H1 (cell line): ENCODE data around the gene MYG1. TPM values are rescaled to one million over a fixed set of nuclear protein-coding genes. Genes with fewer than 3 reads are reported as not detected.

Experiments
- ATF3 ChIP-seq: IDR thresholded peaks from 2 replicates; pipeline ENCODE4 v1.6.1; 2011; ENCODE audit warnings: low read depth, mild to moderate bottlenecking, low read length; ENCODE audit not compliant: insufficient read depth
- HDAC6 ChIP-seq: IDR thresholded peaks from one replicate; pipeline ENCODE4 v1.7.1; 2012; ENCODE audit warnings: low read depth, mild to moderate bottlenecking, inconsistent platforms, low read length, moderate library complexity
- POLR2A ChIP-seq, 2 experiments: IDR thresholded peaks; 1 replicate in 1 of 2; 2 replicates in 1 of 2; pipeline ENCODE4 v1.6.1; 2011; ENCODE audit warnings: low read depth in 2 of 2, low read length in 2 of 2, mild to moderate bottlenecking in 2 of 2; ENCODE audit errors: control extremely low read depth in 1 of 2
- polyA plus RNA-seq, 7 experiments: library from polyadenylated mRNA; depleted of rRNA in 3 of 7; stranded (reverse) in 5 of 7; unstranded in 2 of 7; fragments of >200 nt in 5 of 7; fragments of 200-250 nt in 2 of 7; gene quantifications; 1 replicate in 5 of 7; 2 replicates in 1 of 7; 4 replicates in 1 of 7; pipeline versions ENCODE4 v1.2.1 to v1.2.3, GENCODE V29; 2011 to 2013; ENCODE audit warnings: missing spikeins in 2 of 7, mixed read lengths in 2 of 7
- total RNA-seq: library from RNA; stranded (reverse); fragmentation: NEBNext Ultra II Directional; extraction: Animal tissue kit (Norgen Biotek cat#: 25700); gene quantifications from 2 replicates; pipeline ENCODE4 v1.2.1, GENCODE V29; 2021

The MYG1 gene
- total and polyA plus RNA-seq, 2 of the 8 experiments (the other 6 are each of a cell fraction or from before 2014, with no cell fraction given): 83.3 to 104 TPM

GRCh38 chr12:53259891-53260290, 39.6 kb upstream of the MYG1 start (continued):
- TF ChIP-seq HDAC6: no peak
- no peak for TF ChIP-seq POLR2A (IDR thresholded peaks at IDR 0.05; ENCODE audit: control extremely low read depth in 1 of 2, low read depth in 2 of 2, low read length in 2 of 2)
- no peak for TF ChIP-seq ATF3
